HG02798 (cell line): ENCODE measurements around the gene ALOXE3.
A peak's percentile ranks its signal among the peaks of the same experiment; 100 is the strongest.
"Not testable (repeated sequence)": the region's sequence is repeated elsewhere in the genome, so short reads cannot be mapped to it uniquely, and the experiment has no call there.

Source experiments
- ATAC-seq: cut with Tn5 transposase; IDR thresholded peaks from one replicate; pipeline ENCODE4 v1.9.1; 2021; ENCODE audit warnings: mild to moderate bottlenecking; ENCODE audit not compliant: unreplicated experiment, poor library complexity

The ALOXE3 gene

DNA sequence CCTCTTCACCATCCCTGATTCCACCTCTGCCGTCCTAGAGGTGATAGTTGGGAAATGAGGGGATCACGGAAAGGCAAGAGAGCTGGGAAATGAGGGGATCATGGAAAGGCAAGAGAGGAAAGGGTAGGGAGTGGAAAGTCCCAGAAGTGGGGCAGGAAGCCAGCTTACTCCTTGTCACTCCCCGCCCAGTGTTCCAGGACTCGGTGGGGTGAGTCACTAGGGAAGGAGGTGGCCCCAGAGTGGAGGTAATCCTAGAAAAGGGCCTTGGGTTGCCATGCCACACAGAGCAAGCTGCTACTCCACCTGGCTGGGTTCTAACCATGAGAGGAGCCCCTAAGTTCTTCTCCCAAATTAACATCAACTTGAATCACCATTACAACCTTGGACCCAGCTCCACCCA, 14.8 kb downstream of the ALOXE3 start:
- ATAC-seq: no peak

DNA sequence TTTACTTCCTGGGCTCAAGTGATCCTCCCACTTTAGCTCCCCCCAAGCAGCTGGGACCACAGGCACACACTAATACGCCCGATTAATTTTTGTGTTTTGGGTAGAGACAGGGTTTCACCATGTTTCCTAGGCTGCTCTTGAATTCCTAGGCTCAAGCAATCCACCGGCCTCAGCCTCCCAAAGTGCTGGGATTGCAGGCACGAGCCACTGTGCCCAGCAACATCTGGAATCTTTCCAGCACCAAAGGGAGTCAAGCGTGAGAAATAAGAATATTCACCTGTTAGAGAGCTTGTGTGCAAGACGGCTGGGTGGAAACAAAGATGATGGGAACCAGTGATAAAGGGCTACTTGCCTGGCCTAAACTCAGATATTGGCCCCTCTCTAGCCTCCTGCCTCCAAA, 16.6 kb downstream of the ALOXE3 start:
- ATAC-seq: no peak

DNA sequence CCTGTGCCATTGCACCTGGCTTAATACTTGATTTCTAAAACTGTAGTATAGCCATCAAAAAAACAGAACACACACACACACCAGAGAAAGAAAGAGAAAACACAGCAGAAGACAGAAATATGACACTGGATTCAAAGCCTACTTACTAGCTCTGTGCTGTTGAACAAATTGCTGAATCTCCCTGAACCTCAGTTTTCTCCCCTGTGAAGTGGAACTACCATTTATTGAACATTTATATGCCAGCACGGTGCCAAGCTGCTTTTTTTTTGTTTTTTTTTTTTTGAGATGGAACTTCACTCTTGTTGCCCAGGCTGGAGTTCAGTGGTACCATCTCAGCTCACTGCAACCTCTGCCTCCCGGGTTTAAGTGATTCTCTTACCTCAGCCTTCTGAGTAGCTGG, 17.6 kb downstream of the ALOXE3 start:
- no peak for ATAC-seq

DNA sequence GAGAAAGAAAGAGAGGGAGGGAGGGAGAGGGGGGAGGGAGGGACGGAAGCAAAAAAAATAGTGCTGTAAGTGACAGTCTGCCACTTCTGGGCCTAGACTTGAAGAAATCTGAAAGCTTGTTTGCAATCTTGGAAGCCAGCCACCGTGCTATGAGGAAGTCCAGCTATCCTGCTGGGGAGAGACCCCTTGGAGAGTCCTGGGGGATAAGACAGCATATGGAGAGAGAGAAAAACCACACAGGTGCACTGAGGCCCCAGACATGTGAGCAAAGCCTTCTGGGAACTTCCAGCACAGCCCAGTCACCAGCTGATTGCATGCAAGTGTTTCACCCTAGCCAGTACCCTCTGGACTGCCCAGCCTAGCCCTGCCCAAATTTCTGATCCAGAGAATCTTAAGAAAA, 18.2 kb downstream of the ALOXE3 start:
- ATAC-seq: no peak

DNA sequence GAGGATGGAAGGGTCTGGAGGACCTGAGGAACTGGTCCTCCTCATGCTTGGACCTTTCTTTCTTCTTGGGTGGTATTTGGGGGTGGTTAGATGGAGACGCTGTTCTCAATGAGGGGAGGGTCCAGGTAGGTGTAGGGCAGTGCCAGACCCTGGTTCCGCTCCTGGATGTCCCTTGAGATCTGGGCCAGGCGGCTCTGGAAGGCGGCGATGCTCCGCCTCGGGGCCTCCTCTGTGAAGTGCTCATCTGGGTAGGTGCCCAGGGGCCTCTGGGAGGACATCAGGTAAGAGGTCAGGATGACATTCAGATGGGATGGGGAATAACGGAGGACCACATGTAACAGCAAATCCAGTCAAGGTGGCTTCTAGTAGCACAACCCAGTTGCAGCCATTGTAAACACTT, 21.8 kb downstream of the ALOXE3 start:
- no peak for ATAC-seq

DNA sequence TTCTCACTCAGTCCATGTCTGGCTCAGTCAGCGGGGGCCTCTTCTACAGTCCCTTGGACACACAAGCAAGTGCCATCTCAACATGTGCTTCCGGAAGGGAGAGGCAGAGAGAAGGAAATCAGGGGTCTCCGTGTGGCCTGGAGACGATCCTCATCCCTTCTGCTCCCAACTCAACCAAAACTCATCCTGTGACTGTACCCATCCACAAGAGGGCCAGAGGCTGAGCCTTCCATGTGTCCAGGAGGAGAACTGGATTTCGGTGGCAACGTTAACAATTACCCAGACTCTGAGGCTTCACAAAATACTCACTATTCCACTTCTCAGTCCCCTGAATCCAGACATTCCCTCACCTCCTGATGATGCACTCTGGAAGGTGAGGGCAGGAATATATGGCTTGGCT, 23.0 kb downstream of the ALOXE3 start:
- ATAC-seq: no peak

DNA sequence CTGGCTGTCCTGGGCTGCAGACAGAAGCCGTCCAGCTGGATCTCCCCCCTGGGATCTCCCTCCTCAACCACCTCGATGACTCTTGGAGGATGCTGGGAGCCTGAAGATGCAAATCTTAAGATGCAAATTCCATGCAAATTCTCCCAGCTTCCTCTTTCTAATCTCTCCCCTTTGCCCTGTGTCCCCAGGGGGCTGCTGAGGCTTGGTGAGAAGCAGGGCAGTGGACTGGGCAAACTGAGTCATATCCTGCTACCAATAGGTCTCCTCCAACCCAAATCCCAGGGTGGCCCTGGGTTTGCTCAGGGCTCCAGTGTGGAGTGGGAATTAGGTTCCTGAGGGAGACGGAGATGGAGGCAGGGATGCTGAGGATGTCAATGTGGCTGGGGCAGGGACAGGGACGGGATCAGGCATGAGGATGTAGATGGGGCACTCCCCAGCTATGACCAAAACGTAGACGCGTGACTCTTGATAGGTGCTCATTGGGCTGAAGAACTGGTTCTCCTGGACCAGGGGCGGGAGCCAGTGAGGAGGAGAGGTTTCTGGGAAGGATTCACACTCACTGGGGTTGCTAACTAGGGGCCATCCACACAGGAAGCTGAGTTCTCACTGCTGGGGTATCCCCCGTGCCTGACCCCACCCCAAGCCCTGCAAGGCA, 27.2 kb downstream of the ALOXE3 start:
- ATAC-seq: no peak

DNA sequence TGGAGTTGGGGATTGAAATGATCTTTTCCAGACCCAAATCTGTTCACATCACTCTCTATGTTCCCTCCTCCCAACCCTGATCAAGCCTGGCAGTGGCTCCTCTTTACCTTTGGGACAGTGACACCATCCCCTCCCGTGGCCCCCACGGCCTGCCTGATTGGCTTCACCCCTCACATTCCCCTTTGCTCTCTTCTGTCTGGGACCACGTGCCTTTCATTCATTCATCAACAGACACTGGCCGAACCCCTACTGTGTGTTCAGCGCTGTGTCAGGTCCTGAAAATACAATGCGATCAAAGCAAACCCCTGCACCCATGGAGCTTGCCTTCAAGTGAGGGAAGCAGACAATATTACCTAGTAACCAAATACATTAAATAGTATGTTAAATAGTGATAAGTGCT, 28.6 kb downstream of the ALOXE3 start:
- no peak for ATAC-seq

DNA sequence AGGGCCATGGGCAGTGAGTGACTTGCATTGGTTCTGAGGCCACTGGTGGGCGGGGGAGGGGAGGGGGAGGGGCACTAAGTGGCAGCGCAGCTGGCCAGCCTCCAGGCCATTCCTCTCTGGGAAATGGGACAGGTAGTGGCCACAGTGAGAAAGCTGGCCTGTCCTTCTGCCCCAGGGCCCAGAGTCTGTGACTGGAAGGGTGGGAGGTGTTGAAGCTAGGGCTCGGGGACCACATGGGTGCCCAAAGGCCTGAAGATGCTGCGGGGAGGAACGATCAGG, 30.4 kb downstream of the ALOXE3 start:
- no peak for ATAC-seq

DNA sequence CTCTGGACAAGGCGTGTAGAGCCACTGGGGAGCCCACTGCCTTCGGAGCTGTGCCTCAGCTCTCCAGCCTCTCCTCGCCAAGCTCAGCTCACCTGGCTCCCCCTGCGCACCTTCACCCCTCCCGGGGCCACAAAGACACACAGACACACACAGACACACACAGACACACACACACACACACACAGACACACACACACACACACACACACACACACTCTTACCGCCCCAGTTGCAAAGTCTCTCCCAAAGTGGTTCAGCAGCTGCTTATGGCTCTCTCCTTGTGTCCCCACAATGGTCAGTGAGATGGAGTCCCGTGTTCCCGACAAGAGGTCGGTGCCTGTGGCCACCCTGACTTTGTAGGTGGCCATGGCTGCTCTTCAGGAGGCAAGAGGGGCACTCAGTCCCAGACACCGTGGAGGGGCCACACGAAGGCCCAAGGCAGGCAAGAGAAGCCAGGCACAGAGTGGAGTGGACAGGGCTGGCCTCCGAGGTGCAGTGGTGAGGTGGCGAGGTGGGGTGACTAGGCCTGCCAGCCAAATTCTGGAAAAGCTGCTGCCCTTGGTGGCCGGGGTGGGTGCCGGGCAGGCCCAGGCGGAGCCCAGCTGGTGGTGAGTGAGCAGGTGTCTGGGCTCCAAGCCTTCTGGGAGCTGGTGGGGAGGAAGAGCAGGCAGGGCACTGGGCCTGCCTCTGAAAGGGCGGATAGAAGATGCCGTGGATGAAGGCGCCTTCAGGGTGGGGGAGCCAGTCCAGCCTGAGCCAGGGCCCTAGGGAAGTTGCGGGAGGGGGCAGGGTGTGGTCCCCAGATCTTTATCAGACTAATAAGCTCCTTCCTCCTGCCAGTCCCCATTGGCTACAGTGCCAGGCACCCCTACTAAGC, 31.0 kb downstream of the ALOXE3 start, which contains the start of gene ALOX12B:
ALOX12B (minus strand) TSS at position 642 of the 877 bp plus-strand sequence; CDS start at position 368, 274 bp downstream.
- no peak for ATAC-seq

DNA sequence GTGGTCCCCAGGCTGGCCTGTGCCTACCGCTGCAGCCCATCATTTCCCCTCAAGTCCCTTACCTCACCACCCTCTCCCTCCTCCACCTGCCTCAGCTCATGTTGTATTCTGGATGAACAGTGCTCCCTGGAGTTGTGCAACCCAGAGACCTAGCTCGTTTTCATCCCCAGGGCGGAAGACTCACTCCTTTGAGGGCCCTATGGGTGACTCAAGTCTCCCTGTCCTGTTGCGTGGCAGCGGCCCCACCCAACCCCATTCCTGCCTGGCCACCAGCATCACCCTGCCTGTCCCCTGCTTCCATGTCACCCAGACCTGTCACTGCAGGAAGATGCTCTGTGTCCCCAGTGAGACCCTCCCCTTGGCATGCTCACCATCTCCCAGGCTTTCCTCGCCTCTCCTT, 34.1 kb downstream of the ALOXE3 start:
- ATAC-seq: no peak

DNA sequence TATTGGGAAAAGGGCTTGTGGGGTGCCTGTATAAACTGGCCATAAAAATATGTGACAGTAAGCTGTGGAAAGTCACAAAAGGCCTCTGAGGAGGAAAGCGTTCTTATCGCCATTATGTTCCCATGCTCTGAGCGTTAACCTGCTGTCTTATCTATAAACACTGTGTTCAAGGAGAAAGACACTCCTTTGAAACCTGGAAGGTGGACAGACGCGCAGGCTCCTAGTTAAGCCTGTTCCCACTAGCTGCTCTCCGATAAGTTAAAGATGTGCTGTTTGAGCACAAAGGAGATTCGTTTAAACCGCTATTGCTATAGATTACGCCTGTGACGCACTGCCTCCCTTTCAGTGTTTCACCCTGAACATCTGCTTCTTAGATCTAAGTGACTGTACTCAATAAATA, 36.0 kb downstream of the ALOXE3 start:
- ATAC-seq: no peak

DNA sequence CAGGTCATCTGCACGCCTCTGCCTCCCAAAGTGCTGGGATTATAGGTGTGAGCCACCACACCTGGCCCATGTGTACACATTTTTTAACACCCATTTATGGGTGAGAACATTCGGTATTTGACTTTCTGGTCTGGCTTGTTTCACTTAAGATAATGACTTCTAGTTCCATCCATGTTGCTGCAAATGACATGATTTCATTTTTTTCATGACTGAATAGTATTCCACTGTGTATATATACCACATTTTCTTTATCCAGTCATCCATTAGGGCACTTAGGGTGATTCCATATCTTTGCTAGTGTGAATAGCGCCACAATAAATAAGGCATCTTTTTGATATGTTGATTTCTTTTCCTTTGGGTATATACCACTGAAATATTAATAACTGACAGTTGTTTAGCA, 36.4 kb downstream of the ALOXE3 start:
- ATAC-seq: no peak

DNA sequence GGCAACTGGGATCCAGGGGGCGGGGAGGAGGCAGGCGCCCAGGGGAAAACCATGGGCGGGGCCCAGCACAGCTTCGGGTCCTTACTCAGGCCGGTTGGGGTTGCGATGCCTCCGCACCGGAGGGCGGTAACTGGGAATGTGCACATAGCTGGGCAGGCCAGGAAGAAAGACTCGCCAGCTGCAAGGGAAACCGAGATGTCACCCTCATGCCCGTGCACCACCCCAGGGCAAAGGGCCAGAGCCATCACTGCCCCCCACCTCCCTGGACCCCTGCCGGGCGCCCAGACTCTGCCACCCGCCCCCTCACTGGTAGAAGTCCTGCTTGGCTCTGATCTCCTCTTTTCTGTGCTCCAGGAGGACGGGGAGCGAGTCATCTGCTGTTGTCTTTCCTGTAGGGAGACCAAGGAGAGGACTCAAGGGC, 37.5 kb downstream of the ALOXE3 start:
- ATAC-seq: no peak

DNA sequence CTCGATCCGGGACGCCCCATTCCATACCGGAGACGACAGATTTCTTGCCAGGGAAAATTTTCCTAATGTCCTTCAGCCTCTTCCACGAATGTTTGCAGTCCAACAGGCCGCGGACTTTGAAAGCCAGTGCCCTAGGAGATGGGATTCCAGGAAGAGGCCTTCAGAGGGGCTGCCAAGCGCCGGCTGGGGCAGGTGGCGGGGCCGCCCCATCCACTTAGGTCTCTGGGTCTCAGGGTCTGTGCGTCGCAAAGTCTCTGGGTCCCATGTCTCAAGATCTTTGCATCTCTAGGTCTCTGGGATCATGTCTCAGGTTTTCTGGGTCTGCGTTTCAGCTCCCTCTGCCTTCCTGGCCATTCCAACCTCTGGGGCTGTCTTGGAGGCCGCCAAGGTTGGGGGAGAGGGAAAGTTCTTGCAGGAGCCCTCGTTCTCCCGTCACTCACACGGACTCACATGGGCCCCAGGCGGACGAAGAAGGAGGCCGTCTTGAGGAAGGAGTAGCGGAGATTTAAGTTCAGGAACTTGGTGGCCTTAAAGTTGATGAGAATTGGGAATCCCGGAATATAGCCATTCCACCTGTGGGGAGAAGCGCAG, 38.0 kb downstream of the ALOXE3 start:
- ATAC-seq: no peak

DNA sequence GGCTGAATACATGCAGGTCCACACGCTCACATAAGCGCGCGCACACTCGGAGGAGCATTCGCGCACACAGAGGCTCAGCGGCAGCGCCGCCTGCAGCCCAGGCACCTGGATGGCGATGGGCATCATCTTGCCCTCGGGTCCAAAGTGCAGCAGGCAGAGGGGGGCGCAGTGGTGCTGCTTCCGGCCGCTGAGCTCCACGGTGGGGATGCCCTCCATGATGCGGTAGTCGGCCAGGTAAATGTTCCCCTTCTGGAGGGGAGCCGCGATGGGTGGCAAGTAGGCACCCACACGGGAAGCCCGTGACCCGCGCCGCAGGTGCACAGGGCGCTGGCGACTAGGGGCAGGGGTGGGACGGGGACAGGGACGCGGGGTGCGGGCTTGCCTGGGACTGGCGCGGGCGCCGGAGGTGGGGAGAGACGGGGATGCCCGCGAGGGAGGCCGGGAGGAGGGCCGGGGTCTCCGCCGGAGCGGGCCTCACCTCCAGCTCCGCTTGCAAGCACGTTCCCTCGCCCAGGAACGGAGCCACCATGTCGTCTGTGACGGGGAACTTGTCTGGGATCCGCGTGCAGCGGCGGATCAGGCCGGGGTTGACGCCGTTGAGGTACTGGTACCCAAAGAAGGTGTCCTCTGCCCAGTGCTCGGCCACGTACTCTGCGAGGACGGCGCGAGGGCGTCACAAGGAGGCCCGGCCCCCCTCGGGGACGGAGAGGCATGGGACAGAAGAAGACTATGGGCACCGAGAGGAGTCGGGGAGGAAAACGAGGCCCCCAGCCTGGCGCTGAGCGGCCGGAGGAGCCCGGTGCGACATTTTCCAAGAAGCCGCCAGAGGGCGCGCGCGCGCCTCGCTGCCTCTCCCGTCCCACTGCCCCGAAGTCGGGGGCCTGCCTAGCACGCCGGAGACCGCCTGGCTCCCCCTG, 38.8 kb downstream of the ALOXE3 start:
- peak; percentile 73 for ATAC-seq

DNA sequence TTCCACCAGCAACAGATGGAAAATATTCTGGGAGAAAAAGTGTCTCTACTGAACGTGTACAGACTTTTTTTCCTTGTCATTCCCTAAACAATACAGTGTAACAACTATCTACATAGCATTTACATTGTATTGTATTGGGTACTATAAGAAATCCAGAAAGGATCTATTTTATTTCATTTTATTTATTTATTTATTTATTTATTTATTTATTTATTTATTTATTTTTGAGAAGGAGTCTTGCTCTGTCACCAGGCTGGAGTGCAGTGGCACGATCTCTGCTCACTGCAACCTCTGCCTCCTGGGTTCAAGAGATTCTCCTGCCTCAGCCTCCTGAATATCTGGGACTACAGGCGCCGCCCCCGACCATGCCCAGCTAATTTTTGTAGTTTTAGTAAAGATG, 40.4 kb downstream of the ALOXE3 start:
- not testable (repeated sequence) for ATAC-seq

DNA sequence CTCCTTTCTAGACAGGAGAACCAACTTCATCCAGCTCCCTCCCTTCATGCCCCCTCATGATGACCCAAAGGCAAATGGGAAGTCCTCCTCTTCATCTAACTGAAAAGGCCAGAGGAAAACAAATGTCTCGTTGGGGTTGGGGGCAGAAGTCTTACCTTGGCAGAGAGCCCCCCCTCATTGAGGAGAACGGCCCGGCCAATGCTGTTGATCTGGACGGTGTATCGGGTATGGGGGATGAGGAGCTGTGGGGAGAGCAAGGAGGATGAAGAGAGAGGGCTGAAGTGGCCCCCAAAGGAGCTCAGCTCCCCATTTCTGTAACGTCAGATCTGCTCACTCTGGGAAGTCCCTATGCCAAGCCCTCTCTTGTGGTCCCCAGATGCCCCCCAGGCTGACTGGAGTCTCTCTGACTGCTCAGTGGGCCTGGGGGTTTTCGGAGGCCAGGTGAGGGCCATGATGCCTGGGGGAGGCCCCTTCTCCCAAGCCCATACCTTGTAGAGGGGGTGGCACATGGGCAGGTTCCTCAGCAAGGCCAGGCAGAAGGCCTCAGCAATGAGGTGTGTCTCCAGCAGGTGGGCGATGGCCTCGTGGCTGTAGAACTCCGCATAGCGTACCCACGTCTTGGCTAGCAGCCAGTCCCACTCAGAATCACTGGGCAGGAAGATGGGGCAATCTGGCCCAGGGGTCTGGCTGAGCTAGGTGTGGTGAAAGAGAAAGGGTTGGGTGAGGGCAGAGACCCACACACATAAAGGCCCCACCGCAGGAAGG, 41.6 kb downstream of the ALOXE3 start:
- ATAC-seq: no peak

DNA sequence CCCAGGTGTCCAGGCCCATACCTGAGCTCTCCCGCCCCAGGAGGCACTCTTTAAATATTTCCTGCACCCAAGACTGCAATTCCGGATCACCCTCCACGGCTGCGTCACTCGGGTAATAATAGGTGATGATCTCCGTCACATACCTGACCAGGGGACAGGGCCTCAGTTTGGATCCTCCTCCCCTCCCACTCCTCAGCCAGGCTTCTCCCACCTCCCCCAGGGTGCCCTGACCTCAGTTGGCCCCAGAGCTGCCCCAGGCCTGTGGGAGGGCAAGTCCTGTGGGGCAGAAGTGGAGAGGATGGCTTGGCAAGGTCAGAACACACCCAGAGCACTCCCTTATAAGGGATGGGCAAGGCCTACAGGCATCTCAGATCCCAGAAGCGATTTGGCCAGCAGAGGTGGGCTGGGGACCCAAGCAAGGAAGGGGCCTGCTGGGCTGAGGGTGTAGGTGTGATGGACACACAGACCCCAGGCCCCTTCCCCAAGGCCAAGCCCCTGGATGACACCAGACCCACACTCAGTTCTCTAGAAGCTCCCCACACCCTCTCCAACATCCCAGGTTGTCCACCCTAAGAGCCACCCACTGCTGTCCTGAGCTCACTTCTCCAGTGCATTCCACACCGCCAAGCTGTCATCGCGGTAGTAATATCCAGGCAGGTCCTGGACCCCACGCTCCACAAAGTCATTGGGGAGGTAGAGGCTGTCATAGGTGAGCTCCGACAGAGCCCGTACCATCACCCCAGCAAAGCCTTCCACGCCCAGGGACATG, 42.6 kb downstream of the ALOXE3 start:
- ATAC-seq: no peak
